Hepatocyte (in vitro differentiated cells): ENCODE data around the gene CLCNKB. TPM values are rescaled to one million over a fixed set of nuclear protein-coding genes. Genes with fewer than 3 reads are reported as not detected.
"Not testable (repeated sequence)": the region's sequence is repeated elsewhere in the genome, so short reads cannot be mapped to it uniquely, and the experiment has no call there.

ENCODE experiments used
- DNase-seq: peaks from one replicate; pipeline ENCODE4 v3.0.0-alpha.2; 2016; ENCODE audit warnings: low spot score
- H2AFZ ChIP-seq: fragments of 200-600 bp; sonication (generic); 2 replicates; pipeline ENCODE4 v1.6.0; 2016; ENCODE audit warnings: antibody characterized with exemption, mild to moderate bottlenecking
- H3K27ac ChIP-seq: fragments of 200-600 bp; sonication (generic); 2 replicates; pipeline ENCODE4 v1.5.1; 2016; ENCODE audit warnings: mild to moderate bottlenecking
- H3K27me3 ChIP-seq: fragments of 200-600 bp; sonication (generic); 2 replicates; pipeline ENCODE4 v1.6.1; 2016
- H3K36me3 ChIP-seq: fragments of 200-600 bp; sonication (generic); replicated peaks from 2 replicates; pipeline ENCODE4 v1.5.1; 2016; ENCODE audit warnings: low read depth; ENCODE audit not compliant: insufficient read depth
- H3K4me1 ChIP-seq: fragments of 200-600 bp; sonication (generic); 2 replicates; pipeline ENCODE4 v1.5.1; 2016; ENCODE audit warnings: mild to moderate bottlenecking, moderate library complexity; ENCODE audit not compliant: insufficient read depth
- H3K4me2 ChIP-seq: fragments of 200-600 bp; sonication (generic); 2 replicates; pipeline ENCODE4 v1.6.0; 2016
- H3K4me3 ChIP-seq: fragments of 200-600 bp; sonication (generic); 2 replicates; pipeline ENCODE4 v1.5.1; 2016; ENCODE audit warnings: mild to moderate bottlenecking
- H3K79me2 ChIP-seq: fragments of 200-600 bp; sonication (generic); 2 replicates; pipeline ENCODE4 v1.6.0; 2017; ENCODE audit warnings: mild to moderate bottlenecking
- H3K9me2 ChIP-seq: fragments of 200-600 bp; sonication (generic); replicated peaks from 2 replicates; pipeline ENCODE4 v1.6.0; 2017; ENCODE audit warnings: mild to moderate bottlenecking; ENCODE audit not compliant: insufficient read depth
- H3K9me3 ChIP-seq: fragments of 200-600 bp; sonication (generic); 2 replicates; pipeline ENCODE4 v1.5.1; 2016; ENCODE audit warnings: low read depth, mild to moderate bottlenecking
- H4K20me1 ChIP-seq: fragments of 200-600 bp; sonication (generic); 2 replicates; pipeline ENCODE4 v1.6.0; 2016; ENCODE audit warnings: mild to moderate bottlenecking; ENCODE audit not compliant: insufficient read depth, poor library complexity, severe bottlenecking
- EZH2 ChIP-seq: fragments of 200-600 bp; sonication (generic); IDR thresholded peaks from 2 replicates; pipeline ENCODE4 v1.6.1; 2016; ENCODE audit warnings: antibody characterized with exemption, mild to moderate bottlenecking, borderline replicate concordance
- EZH2phosphoT487 ChIP-seq: fragments of 200-600 bp; sonication (generic); IDR thresholded peaks from one replicate; pipeline ENCODE4 v1.6.1; 2018; ENCODE audit warnings: antibody characterized with exemption, mild to moderate bottlenecking, low read depth, moderate library complexity; ENCODE audit not compliant: unreplicated experiment, severe bottlenecking
- WGBS: methylation state at CpG from one replicate; pipeline ENCODE4 v1.1.6; 2016; ENCODE audit warnings: low lambda C conversion rate; ENCODE audit errors: missing lambda C conversion rate; 5-methylcytosine and 5-hydroxymethylcytosine counted together
- polyA plus RNA-seq: library from polyadenylated mRNA; unstranded; fragments of >200 nt; fragmentation: Nextera tagmentation; extraction: Ambion mirVana; gene quantifications from 2 replicates; pipeline ENCODE4 v1.2.1, GENCODE V29; 2016
- total RNA-seq: library from RNA; depleted of rRNA; stranded (reverse); fragments of >200 nt; gene quantifications from 2 replicates; pipeline ENCODE4 v1.2.3, GENCODE V29; 2014
- TF ChIP-seq, protein P1 (sequence below): fragments of 200-600 bp; sonication (generic); IDR thresholded peaks from 2 replicates; pipeline ENCODE4 v1.5.1; 2016; ENCODE audit warnings: antibody characterized with exemption, mild to moderate bottlenecking; ENCODE audit not compliant: poor library complexity

The CLCNKB gene
- total and polyA plus RNA-seq, 2 experiments from 2014 or later = 0.47 to 1.4 TPM

GRCh38 chr1:16061266-16061665 lies 17.7 kb downstream of the CLCNKB start:
- Histone ChIP-seq H3K9me2 (no peaks in the 10 kb centered on the region), H4K20me1 (no peaks in the 10 kb centered on the region)
- WGBS = 54% methylated on average over 2 of the region's 3 CpGs

GRCh38 chr1:16061989-16062686 lies 18.6 kb downstream of the CLCNKB start:
- H3K9me3 ChIP-seq = not testable (repeated sequence)

More at GRCh38 chr1:16061266-16061665, 17.7 kb downstream of the CLCNKB start:
- no peak overlapping the region for H2AFZ ChIP-seq
- H3K9me3 ChIP-seq = no peaks in the 10 kb centered on the region
- H3K36me3 ChIP-seq = no peaks in the 10 kb centered on the region
- no peaks in the 10 kb centered on the region for H3K27me3 ChIP-seq
- no peak overlapping the region for H3K4me3 ChIP-seq
- H3K27ac ChIP-seq = no peak overlapping the region
- no peak for DNase-seq
- no peak overlapping the region for H3K4me2 ChIP-seq
- H3K4me1 ChIP-seq = peaks cover 12% of the 10 kb centered on the region
- no peaks in the 10 kb centered on the region for H3K79me2 ChIP-seq
- TF ChIP-seq EZH2 = no peak
- no peak for TF ChIP-seq EZH2phosphoT487
- TF ChIP-seq, protein P1, sequence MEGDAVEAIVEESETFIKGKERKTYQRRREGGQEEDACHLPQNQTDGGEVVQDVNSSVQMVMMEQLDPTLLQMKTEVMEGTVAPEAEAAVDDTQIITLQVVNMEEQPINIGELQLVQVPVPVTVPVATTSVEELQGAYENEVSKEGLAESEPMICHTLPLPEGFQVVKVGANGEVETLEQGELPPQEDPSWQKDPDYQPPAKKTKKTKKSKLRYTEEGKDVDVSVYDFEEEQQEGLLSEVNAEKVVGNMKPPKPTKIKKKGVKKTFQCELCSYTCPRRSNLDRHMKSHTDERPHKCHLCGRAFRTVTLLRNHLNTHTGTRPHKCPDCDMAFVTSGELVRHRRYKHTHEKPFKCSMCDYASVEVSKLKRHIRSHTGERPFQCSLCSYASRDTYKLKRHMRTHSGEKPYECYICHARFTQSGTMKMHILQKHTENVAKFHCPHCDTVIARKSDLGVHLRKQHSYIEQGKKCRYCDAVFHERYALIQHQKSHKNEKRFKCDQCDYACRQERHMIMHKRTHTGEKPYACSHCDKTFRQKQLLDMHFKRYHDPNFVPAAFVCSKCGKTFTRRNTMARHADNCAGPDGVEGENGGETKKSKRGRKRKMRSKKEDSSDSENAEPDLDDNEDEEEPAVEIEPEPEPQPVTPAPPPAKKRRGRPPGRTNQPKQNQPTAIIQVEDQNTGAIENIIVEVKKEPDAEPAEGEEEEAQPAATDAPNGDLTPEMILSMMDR = no peak

GRCh38 chr1:16062687-16063075 lies 19.1 kb downstream of the CLCNKB start:
- not testable (repeated sequence) for DNase-seq, H3K4me3 ChIP-seq, H3K4me2 ChIP-seq, H3K9me2 ChIP-seq, H3K36me3 ChIP-seq, H2AFZ ChIP-seq, H3K79me2 ChIP-seq, H4K20me1 ChIP-seq, H3K9me3 ChIP-seq, H3K27ac ChIP-seq, H3K27me3 ChIP-seq
- WGBS = 89% methylated on average over 8 of the region's 9 CpGs
- H3K4me1 ChIP-seq = peaks cover 22% of the 10 kb centered on the region

More at GRCh38 chr1:16061989-16062686, 18.6 kb downstream of the CLCNKB start:
- H3K79me2 ChIP-seq, H3K4me3 ChIP-seq, DNase-seq, H3K36me3 ChIP-seq, H3K27me3 ChIP-seq, H3K27ac ChIP-seq, H3K9me2 ChIP-seq, H2AFZ ChIP-seq, H3K4me2 ChIP-seq, H4K20me1 ChIP-seq: not testable (repeated sequence)
- WGBS = 76% methylated on average over 18 of the region's 18 CpGs
- peaks cover 18% of the 10 kb centered on the region for H3K4me1 ChIP-seq

DNA sequence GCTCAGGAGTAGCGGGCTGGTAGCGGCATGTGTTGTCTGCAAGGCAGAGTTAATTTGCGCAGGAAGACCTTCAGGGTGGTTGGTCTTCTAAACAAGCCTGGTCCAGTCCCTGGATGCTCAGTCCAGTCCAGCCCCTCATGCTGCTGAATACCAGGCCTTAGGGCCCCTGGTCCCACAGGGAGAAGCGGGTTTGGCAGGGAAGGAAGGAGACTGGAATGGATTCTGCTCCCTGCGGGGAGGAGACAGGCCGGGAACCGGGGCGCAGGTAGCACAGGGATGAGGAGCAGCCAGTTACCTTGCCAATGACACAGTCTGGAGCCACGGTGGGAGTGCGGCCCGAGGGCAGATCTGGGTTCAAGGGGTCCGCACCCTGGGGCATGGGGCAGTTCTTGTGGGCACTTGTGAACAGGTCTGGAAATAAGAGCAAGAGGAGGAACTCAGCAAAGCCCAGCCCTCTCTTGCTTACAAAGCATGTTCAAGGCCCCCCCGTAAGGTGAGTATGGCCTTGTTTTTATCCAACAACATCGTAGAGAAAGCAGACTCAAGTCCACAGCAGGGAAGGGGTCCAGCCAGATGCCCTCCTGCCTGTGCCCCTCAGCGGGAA lies 19.7 kb downstream of the CLCNKB start:
- Histone ChIP-seq H3K36me3 (no peaks in the 10 kb centered on the region), H3K27me3 (no peaks in the 10 kb centered on the region), H3K4me2 (no peak overlapping the region), H4K20me1 (no peaks in the 10 kb centered on the region), H3K9me2 (no peaks in the 10 kb centered on the region), H3K9me3 (no peaks in the 10 kb centered on the region), H3K4me3 (no peak overlapping the region), H3K4me1 (peaks cover 28% of the 10 kb centered on the region), H3K27ac (no peak overlapping the region), H2AFZ (no peak overlapping the region), H3K79me2 (no peaks in the 10 kb centered on the region)
- no peak for DNase-seq
- WGBS = 90% methylated on average over 15 of the region's 15 CpGs
- TF ChIP-seq EZH2phosphoT487 = no peak
- no peak for TF ChIP-seq EZH2
- TF ChIP-seq, protein P1 = no peak
